ENCODE data around the gene PDE6A.

Gene PDE6A
- total RNA-seq: 0 reads per million in 2 experiments

DNA sequence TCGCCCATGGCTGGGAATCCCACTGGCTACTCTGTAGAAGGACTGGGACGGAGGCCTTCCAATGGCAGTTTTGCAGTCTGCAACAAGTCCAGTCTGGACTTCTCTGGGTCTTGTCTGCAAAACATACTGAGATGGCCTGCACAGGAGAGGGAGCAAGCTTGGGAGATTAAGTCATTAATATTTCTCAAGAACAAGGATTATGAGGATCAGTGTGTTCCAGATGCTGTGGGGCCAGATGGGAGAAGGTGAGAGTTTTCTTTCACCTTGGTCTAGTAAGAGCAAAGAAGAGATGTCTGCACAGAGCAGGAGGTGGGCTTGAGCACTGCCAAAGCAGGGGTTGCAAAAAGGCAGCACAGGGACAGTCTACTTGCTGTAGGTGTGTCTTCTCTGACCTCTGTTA lies at the start of gene PDE6A:
Gene PDE6A, minus strand, starts transcription at position 128 of the 400 bp plus-strand sequence. Its CDS starts 120 bp downstream, at position 8.
- no peak for DNase-seq (ENCODE audit: low read depth)

DNA sequence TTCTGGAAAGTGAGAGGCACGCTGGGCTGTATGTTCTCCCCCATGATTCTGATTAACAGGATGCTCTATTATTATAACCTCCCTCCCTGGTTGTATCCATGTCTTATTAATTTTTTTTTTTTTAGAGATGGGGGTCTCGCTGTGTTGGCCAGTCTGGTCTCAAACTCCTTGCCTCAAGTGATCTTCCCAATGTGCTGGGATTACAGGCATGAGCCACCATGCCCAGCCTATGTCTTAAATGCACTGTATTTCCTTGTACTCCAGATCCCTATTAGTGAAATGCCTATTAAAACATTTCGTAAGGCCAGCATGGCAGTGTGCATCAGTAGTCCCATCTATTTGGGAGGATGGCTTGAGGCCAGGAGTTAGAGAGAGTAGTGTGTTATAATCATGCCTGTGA lies 48.9 kb upstream of the PDE6A start:
- no peak for DNase-seq (ENCODE audit: low read depth)

DNA sequence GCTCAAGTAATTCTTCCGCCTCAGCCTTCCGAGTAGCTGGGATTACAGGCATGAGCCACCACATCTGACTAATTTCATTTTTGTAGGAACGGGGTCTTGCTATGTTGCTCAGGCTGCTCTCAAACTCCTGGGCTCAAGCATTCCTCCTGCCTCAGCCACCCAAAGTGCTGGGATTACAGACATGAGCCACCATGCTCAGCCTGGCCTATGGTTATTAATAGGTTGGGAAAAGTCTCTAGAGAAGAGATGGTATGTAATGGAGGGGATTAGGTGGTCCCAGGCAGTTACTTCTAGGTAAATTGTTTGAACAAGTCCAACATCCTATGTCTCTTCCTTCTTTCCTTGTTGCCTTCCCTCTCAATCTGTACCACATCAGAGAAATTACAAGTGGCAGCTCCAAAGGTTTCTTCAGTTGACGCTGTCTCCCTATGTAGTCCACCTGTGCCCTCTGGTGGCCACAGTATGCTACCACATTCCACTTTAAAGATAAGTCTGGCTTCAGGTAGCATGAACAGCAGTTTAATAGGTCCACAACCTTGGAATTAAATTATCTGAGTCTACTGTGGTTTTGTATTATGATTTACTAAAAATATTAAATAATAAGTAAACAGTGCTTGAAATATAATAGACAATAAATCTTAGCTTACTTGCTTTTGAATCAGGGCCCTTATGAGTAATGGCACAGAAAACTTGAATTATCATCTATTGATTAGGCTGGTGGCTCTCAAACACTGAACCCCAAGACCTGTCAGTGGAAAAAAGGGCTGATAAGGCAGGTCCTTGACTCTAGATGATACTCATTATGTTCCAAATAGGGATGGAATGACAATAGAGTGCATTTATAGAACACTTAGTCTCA lies 46.2 kb upstream of the PDE6A start:
- peak; percentile 51 for DNase-seq (ENCODE audit: low read depth)

DNA sequence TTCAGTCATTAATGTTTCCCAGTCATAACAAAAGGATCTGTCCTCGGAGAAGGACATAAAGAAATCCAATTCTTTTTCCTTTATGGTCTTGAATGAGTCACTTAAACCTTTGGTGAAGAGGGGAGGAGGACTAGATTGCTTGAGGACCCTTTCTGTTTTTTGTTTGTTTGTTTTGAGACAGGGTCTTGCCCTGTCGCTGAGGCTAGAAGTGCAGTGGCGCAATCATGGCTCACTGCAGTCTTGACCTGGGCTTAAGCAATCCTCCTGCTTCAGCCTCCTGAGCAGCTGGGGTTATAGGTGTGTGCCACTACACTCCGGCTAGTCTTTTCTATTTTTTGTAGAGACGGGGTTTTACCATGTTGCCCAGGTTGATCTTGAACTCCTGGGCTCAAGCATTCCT lies 43.5 kb upstream of the PDE6A start:
- no peak for DNase-seq (ENCODE audit: low read depth)

DNA sequence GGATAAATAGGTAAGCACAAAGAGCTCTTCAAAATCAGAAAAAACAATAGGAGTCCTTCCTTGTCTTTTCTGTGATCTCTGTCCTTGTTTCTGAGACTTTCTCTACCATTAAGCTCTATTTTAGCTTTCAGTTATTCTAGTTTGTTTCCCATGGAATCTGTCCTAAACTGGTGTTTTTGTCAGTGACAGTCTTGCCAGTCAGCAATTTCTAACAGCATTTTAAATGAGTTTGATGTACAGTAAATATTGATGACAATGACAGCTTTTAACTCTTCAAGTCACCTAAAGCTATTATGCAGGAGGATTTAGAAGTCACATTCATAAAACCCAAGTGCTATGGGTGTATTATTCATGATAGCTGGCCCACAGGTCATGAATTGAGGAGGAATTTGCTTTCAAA lies 37.9 kb upstream of the PDE6A start:
- no peak for DNase-seq (ENCODE audit: low read depth)

DNA sequence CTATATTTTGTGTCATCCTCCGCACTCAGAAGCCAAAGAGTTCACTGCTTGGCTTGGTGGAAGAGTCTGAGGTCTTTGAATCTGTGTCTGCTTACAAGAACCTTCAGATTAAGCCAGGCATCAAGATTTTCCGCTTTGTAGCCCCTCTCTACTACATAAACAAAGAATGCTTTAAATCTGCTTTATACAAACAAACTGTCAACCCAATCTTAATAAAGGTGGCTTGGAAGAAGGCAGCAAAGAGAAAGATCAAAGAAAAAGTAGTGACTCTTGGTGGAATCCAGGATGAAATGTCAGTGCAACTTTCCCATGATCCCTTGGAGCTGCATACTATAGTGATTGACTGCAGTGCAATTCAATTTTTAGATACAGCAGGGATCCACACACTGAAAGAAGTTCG lies 36.6 kb upstream of the PDE6A start:
- no peak for DNase-seq (ENCODE audit: low read depth)

DNA sequence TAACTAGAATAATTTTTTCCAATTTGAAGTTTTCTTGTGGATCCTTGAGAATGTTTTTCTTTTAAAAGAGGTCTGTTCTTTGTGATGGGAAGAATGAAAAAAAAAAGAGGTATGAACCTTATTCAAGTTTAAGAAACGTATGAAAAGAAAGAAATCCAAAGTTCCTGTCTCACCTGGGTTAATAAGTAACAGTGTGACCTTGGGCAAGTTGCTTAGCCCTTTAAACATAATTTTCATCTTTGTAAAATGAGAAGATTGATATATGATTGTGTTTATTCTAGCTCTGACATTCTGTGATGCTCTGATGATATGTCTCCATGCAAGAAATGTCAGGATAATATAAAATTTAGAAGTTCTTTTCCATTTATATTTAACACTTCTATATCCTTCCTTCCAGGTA lies 35.3 kb upstream of the PDE6A start:
- no peak for DNase-seq (ENCODE audit: low read depth)

DNA sequence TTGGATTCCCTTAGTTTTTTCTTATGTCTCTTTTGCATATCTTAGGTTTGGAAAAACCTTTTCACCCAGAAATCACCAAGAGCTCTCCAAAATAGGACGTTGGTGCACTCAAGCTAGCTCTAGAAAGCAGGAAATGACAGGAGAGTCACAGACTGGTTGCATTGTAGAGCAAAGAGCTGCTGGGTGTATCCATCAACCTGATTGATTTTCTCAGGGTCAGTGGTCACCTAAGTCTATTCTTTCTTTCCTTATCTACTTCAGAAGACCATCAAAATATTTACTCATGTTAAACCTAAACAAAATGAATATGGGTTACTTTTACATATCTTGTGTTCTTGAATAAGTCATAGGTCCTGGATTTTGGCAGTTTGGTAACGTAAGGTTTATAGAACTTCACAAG lies 30.8 kb upstream of the PDE6A start:
- DNase-seq (ENCODE audit: low read depth): no peak

DNA sequence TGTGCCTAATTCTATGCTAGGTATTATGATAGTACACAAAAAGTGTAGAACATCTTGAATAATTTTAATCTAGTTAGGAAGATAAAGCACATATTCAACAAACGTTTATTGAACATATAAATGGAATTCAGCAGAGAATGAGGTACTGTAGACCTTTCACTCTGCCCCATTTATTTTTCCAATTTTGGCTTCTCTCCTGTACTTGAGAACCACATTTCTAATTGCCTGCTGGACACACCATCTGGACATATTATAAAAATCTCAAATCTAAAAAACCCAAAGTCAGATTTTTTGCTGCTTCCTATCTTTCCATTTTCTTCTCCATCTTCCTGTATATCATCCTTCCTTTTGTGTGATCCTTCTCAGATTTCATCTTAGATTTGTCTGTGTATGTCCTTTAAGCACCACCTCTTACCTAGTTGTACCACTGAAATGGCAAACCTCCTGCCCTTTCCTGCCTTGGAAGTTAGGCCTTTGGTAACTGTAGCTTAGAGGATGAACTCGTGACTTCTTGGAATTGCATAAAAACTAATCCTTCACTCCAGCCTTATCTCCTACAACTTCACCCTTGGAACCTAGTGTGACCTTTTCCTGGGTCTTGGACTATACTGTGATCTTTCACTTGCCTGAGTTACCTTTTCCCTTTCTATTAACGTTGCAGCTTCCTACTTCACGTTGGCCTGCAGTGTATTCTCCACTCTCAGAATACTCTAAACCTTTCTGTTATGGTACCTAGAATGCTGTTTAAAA lies 24.8 kb upstream of the PDE6A start:
- DNase-seq (ENCODE audit: low read depth): no peak

DNA sequence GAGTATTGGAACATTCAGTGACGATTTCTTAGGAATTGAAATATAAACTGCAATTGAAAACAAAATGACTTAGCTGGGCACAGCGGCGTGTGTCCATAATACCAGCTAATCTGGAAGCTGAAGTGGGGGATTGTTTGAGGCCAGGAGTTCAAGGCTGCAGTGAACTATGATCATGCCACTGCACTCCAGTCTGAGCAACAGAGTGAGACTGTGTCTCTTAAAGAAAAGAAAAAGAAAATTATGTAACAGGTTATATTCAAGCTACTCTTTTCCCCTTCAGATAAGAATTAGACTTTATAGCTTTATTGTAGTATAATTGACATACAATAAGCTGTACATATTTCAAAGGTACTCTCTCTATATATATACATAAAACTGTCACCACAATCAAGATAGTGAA lies 22.4 kb upstream of the PDE6A start:
- DNase-seq (ENCODE audit: low read depth): no peak

DNA sequence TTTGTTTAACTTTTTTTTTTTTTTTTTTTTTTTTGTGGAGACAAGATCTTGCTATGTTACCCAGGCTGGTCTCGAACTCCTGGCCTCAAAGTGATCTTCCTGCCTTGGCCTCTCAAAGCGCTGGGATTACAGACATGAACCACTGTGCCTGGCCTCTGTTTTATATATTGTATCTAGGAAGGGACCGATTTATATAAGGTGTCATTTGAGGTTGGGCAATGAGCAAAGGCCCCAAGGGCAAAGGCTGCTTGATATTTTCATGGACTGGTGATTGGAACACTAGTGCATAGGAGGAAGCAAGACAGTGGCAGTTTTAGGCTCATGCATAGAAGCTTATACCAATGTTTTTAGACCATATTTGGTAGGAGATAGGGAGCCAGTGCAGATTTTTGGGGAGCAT lies 19.1 kb upstream of the PDE6A start:
- no peak for DNase-seq (ENCODE audit: low read depth)

DNA sequence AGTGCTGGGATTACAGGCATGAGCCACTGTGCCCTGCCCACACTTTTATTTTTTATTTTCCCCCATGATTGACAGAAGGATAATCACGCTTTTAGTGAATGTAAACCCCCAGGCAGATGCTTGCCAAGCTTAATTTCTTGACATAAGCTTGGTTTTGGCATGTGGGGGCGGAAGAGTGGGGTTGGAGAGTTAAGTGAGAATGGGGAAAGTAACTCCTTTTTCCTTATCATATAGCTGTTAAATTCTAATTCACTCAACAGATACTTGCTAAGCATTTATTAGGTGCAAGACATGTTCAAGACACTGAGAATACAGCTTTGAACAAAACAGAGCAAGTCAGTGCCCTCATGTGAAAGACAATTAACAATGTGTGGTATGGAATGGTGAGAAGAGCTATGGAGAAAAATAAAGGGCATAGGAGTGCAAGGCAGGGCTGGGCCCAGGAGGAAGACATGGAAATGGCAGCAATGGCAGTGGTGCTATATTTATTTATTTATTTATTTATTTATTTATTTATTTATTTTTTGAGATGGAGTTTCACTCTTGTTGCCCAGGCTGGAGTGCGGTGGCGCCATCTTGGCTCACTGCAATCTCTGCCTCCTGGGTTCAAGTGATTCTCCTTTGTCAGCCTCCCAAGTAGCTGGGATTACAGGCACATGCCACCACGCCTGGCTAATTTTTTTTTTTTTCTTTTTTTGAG lies 18.2 kb upstream of the PDE6A start:
- DNase-seq (ENCODE audit: low read depth): no peak

DNA sequence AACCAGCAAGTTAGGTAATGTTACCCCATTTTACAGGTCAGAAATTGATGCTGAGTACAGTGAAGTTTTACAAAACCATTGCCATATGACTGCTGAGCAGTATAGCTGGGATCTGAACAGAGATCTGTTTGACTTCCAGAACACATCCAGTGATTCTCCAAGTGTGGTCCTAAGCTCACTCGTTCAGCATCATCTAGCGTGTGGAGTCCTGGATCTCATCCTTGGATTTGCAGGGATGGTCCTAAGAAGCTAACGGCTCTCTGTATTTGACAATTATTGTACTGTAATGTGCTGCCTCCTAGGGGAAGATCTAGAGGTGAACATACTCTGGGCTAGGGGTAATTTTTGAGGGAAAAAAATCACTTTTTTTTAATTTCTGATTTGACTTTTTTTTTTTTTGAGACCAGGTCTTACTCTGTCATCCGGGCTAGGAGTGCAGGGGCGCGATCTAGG lies 17.4 kb upstream of the PDE6A start:
- DNase-seq (ENCODE audit: low read depth): no peak

DNA sequence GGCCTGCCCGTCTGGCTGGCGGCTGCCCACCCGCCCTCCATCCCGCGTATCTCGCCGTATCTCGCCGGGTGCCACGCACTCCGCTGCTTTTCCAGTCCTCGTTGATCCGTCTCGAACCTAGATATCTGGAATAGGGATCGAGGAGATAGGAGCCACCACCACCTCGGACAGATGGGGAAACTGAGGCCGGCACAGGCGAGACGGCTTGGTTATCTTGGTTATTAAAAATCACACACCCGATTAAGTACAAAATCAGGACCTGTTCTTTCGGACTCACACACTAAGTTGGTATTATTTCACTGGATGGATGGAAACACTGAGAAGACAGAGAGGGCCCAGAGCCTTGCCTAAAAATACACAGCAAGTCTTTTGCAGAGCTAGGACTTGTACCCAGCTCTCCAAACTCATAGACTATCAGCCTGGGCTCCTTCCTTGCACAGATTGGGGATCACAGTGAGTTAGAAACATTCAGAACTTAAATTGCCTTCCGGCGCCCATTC lies 16.6 kb upstream of the PDE6A start:
- DNase-seq (ENCODE audit: low read depth): no peak

DNA sequence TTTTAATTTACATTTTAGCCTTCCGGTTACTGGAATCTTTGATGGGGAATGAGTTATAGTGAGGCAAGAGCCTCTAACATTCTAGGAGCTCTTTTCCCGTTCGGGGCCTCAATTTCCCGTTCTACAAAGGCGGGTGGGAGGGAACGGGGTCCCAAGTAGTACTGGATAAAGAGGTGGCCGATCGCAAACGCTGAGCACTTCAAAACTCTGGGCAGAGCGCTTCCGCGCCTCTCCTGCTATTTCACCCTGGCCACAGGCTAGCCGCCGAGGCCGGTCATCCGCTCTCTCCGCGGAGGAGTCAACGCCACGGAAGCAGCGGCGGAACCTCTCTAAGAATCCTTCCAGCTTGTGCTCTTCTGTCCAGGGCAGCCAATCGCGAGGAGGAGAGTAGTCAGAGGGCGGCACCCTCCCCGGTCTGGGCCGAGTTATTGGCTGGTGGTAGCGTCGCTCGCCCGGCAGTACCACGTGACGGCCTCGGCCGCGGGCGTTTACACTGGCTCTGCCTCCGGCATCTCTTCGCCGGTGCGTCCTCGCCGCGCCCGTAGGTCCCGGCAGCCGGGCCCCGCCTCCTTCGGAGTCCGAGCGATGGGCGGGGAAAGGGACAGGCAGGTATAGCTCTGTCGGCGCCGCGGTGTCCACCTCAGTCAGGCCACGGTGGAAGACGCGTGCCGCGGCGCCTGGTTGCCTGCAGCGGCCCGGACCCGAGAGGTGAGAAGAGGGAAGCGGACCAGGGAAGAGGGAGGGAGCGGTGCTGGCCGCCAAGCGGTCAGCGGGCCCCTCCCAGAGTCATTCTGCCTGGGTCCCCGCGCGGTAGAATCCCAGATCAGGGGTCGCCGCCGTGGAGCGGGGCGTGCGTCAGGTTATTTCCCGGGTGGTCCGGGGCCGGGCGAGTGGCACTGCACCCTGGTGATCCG lies 15.9 kb upstream of the PDE6A start, which contains the start of gene SLC26A2:
Gene SLC26A2, plus strand, starts transcription at position 487 of the 914 bp plus-strand sequence. CDS start 16,895 bp downstream, outside the sequence.
- peak; percentile 90 for DNase-seq (ENCODE audit: low read depth)

DNA sequence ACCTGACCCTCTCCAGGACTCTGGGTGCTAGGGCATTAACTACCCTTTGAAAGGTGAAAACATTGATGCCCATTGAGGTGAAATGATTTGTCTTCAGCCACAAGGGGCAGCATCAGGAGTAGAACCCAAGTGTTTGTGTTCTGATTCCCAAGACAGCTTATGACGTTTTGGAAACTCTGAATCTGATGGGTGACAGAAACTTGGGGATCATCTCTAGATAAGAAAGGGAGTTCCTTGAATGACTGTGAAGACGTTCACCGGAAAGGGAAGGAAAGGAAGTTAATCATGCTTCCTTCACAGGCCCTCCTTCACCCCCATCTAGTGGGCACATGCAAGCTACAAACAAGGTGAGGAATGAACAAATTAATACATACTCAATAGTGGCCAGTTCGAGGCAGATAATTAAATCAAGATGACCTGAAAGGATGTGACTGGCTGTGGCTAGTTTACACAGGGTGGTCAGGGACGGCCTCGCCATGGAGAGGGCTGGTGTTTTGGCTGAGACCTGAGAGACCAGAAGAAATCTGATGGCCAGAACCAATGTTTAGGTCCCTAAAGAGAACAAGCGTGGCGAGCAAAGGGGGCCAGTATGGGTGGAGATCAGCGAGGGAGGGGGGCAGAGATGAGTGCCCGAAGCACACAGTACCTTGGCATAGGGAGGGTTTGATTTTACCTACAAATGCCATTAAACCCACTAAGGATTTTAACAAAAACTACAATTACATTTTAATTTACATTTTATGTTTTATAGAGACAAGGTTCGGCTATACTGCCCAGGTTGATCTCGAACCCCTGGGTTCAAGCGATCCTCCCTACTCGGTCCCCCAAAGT lies 15.0 kb upstream of the PDE6A start:
- peak; percentile 13 for DNase-seq (ENCODE audit: low read depth)

DNA sequence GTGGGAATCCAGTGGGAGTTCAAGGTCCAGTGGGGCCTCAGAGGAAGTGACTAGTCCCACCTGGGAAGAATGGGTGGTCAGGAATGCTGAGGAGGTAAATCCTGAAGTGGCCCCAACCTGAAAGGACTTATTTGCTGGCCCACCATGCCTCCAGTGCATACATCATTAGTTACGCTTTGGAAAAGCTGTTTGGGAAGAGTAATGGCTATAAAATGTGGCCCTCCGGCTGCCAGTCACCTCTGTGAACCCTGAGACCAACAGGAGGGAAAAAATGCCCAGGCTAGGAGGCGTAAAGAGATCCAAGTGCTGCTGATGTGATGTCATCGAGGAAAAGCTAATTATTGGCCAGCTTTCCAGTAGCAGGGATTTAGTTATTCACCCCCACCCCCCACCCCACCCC lies 13.3 kb upstream of the PDE6A start:
- DNase-seq (ENCODE audit: low read depth): no peak

DNA sequence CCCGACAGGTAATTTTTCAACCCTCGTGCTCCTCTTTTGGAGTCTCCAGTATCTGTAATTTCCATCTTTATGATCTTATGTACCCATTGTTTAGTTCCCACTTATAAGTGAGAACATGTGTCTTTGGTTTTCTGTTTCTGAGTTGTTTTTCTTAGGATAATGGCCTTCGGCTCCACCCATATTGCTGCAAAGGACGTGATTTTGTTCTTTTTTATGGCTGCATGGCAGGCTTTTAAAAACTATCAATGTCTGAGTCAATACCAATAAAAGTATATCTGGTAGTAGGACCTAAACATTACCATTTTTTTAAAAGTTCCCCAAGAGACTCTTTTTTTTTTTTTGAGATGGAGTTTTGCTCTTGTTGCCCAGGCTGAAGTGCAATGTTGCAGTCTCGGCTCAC lies 12.1 kb upstream of the PDE6A start:
- DNase-seq (ENCODE audit: low read depth): no peak

DNA sequence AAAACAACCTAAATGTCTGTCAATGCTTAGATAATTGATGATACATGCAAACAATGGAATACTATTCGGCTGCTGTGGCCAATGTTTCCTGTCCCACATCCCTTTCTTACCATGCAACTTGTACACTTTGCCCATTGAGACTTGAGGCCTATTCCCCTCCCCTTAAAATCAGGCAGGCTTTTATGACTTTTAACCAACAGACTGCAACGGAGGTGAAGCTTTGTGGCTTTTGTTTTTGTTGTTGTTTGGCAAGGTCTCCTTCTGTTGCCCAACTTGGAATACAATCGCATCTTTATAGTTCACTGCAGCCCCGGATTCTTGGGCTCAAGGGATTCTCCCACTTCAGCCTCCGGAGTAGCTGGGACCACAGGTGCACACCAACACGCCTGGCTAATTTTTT lies 10.2 kb upstream of the PDE6A start:
- DNase-seq (ENCODE audit: low read depth): no peak

DNA sequence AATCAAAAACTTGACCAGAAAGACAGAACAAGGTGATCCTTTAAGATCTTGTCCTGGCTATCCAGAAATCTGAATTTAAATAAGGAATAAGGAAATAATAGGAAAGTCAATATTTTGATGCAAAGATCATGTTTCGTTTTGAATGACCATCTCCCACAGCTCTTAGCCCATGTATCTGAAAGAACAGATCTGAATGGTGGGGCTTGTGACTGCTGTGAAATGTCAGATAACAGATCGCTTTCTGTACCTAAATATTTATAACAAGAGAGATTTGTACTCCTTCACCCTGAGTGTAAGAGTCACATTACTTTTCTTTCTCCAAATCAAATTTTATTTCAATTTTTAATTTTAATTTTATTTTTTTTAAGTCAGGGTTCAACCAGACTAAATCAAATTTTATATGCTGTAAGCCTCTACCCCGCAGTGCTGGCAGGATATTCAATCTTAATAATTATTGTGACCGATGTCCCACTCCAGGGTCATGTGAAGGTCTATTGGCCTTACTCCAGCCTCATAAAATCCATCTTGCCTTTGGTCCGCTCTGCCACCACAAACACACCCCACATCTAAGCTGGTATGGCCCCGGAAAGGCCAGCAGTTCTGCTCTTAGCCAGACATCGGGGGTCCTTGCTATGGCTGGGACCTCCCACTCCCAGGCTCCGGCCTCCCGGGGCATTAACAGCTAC lies 9.0 kb upstream of the PDE6A start:
- no peak for DNase-seq (ENCODE audit: low read depth)
